GM19468 (cell line): ENCODE measurements around the gene ARRB1.
"Not testable (repeated sequence)": the region's sequence is repeated elsewhere in the genome, so short reads cannot be mapped to it uniquely, and the experiment has no call there.

Source experiments
- ATAC-seq: cut with Tn5 transposase; IDR thresholded peaks from one replicate; pipeline ENCODE4 v1.9.1; 2021; ENCODE audit warnings: mild to moderate bottlenecking, moderate library complexity, moderate number of reproducible peaks; ENCODE audit not compliant: unreplicated experiment; ENCODE audit errors: extremely low read depth

The ARRB1 gene

DNA sequence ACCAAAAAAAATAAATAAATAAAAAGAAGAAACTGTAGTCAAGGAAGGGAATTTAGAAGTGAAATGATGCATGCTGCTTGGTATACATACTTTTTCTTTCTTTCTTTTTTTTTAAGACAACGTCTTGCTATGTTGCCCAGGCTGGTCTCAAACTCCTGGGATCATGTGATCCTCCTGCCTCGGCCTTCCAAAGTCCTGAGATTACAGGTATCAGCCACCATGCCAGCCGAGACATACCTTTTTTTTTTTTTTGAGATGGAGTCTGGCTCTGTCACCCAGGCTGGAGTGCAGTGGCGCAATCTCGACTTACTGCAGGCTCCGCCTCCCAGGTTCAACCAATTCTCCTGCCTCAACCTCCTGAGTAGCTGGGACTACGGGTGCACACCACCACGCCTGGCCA, 21.7 kb upstream of the ARRB1 start:
- no peak for ATAC-seq

DNA sequence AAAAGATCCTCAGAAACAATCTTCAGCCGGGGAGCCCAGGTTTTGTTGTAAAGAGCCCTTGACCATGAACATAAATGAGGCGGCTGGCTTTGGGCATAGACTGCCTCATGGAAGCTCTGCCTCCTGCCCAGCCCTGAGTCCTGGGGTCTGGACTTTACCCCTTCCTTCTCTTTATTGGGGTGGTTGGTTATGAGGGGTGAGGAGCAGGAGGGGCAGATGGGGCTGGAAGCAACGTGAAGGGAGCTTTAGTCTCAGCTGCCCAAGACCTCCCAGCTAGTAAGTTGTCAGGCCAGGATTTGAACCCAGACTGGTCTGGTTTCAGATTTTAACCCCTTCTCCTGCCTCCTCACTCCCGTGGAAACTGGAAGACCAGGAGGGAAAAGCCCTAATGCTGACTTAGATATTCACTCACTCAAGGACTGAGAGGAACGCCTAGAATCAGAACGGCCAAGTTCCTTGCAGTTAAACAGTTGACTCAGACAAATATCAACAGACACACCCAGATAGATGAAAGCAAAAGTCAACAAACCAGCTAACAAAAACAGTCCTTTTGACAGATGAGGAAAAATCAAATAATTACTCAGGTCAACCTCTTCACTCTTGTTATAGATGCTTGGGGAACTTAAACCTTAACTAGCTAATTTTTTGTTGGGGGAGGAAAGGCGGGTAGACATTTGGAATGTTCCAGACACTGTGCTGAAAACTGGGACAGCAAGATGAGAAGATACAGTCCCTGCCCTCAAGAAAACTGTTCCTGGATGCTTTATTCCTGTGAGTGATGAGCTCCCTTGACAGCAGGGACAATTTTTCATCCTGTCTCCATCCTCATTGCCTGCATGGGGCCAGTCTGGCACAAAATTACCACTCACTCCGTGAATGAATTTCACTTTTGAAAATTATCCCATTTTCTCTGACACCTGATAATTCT, 20.8 kb upstream of the ARRB1 start:
- no peak for ATAC-seq

GRCh38 chr11:75369560-75370255, 18.2 kb upstream of the ARRB1 start:
- ATAC-seq, result no peak

DNA sequence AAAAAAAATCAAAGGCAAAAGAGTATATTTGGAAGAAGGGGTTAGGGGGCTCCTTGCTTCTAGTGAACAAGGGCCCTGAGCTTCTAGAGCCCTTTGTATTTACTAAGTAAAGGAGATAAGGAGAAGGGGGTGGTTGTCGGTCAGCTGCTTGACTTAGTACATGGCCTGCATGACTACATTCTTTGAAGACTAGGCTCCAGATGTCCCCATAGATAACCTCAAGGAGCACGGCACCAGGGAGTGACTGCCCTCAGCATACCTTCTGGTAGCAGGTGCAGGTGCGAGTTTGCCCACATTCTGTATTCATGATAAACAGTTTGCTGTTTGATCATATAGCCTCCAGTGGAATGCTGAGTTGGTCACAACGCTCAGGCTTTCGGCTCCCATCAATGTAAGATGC, 15.4 kb upstream of the ARRB1 start:
- not testable (repeated sequence) for ATAC-seq

GRCh38 chr11:75365711-75366181, 14.3 kb upstream of the ARRB1 start:
- no peak for ATAC-seq

- not testable (repeated sequence) for ATAC-seq
Measured at GRCh38 chr11:75362285-75362684, 10.8 kb upstream of the ARRB1 start.

- no peak for ATAC-seq
Measured at GRCh38 chr11:75356613-75357012, 5.2 kb upstream of the ARRB1 start.

GRCh38 chr11:75355051-75355450, 3.6 kb upstream of the ARRB1 start:
- ATAC-seq, result no peak

DNA sequence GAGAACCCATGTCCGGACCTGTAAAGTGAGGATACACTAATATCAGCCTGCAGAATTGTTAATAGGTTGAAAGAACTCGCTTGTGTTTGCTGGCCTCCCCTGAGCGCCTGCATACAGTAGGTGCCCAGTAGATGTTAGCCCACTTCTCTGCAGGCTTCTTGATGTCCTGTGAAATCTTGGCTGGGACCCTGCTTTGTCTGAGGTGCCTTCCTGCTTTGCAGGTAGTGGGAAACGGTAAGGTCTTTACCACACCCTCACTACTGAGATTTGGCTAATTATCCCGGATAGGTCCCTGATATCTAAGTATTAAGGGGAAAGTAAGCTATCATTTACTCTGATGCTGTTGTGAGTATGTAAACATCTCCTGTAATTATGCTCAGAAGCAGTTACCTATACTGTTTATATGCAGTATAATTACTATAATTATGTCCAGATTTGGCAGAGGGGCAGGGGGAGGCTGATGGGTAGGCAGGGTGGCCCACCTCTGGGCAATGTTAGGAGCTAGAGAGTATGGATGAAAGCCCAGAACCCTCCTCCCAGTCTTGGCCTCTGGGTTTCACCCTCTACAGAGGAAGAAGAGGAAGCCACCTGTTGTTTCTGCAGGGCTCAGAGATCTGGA, 1.2 kb upstream of the ARRB1 start:
- ATAC-seq, result no peak

GRCh38 chr11:75351791-75352587, 528 bp upstream of the ARRB1 start:
- no peak for ATAC-seq

DNA sequence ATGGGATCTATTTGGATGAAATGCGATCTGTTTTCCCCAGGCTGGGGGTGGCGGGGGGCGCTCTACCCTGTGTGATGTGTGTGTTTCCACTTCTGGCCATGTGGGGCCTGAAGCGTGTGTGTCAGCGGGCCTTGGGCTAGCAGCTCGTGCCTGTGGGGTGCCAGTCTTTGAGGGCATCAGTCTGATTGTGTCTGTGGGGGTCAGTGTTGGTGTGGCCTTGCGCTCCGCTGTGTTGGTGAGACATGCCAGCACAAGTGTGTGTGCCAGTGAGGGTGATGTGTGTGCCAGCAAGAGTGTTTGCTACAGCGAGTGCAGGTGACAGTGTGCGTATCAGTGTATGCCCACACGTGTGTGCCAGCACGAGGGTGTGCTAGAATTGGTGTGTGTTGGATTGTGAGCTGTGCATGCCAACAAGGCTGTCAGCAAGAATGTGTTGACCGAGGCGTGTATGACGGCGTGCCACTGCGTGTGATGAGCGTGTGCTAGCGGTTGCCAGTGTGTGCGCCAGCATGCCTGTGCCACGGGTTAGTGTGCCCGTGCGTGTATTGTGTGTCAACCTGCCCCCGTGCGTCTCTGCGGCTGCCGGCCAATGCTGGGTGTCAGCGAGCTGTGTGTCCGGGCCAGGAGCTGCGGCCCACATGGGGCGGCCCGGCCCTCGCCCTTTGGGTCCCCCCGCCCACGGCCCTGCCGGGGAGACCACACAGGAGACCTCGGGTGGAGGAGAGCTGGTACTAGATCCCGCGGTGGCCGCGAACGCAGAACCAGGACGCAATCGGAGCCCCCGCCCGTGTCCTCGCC, 519 bp downstream of the ARRB1 start:
- no peak for ATAC-seq

GRCh38 chr11:75350122-75350742, 1.2 kb downstream of the ARRB1 start:
- ATAC-seq, result no peak

- ATAC-seq, result no peak
Measured at GRCh38 chr11:75349521-75350116, 1.8 kb downstream of the ARRB1 start.

DNA sequence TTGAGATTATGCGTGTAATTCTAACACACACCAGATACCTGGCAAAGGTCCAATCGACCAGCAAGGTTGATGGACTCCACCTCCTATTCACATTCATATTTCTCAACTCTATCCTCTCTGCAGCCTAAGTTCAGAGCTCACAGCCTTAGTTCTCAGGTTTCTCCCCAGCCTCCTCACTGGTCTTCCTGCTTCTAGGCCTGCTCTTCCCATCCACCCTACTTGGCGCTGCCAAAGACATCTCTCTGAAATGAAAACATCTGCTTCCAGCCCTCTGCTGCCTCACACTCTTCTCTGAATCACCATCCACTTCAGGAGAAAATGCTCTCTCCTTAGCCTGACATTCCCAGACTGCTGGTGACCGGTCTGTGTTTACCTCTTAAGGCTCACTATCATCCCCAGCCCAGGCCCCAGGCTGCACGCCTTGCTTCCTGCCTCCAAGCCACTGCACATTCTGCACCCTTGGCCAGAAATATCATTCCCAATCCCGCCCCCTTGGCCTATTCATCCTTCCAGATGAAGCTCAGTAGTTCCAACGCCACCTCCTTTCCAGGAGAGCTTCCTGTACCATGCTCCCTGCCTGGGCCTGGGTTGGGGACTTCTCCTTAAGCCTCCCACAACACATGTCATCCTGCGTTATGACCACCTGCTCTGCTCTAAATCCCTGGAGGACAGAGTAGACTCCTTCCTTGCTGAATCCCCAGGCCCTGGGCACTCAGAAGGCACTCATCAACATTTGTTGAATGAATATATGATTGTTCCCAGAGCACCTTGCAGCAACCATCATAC, 3.5 kb downstream of the ARRB1 start:
- no peak for ATAC-seq

GRCh38 chr11:75346912-75347647, 4.4 kb downstream of the ARRB1 start:
- ATAC-seq, result no peak

DNA sequence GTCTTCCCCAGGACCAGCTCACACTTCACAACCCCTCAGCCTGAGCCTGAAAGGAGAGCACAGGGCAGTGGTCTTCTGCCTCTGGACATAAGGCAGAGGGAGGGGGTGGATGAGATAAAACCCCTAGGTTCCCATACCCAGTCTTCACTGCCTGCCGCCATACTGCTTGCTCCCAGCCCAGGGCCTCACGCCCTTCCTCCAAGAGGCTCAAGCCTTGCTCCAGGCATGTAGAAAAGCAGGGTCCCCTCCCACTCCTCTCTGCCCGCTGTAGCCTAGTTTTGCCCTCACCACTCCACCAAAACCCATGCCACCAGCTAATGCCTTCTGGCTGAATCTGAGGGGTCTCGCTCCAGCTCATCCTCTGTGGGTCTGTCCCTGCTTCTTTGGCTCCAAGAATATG, 5.2 kb downstream of the ARRB1 start:
- no peak for ATAC-seq
